IPS-20b (cell line): ENCODE measurements around the gene NAPSA.
"Not testable (repeated sequence)": the region's sequence is repeated elsewhere in the genome, so short reads cannot be mapped to it uniquely, and the experiment has no call there.

Source experiments
- H3K27ac ChIP-seq: one replicate; pipeline ENCODE4 v1.5.1; 2013; ENCODE audit warnings: low read length
- H3K27me3 ChIP-seq: 2 replicates; pipeline ENCODE4 v1.6.1; 2013; ENCODE audit warnings: mild to moderate bottlenecking, low read length, inconsistent platforms; ENCODE audit not compliant: insufficient read depth
- H3K36me3 ChIP-seq: 2 replicates; pipeline ENCODE4 v1.6.1; 2013; ENCODE audit warnings: low read depth, mild to moderate bottlenecking, inconsistent platforms, low read length, moderate library complexity; ENCODE audit not compliant: insufficient read depth
- H3K4me1 ChIP-seq: 2 replicates; pipeline ENCODE4 v1.6.1; 2013; ENCODE audit warnings: mild to moderate bottlenecking, control low read depth, inconsistent platforms, low read length, moderate library complexity; ENCODE audit not compliant: insufficient read depth
- H3K4me3 ChIP-seq: 2 replicates; pipeline ENCODE4 v1.5.1; 2013; ENCODE audit warnings: mild to moderate bottlenecking, low read length, inconsistent platforms
- H3K9ac ChIP-seq: 2 replicates; pipeline ENCODE4 v1.6.1; 2013; ENCODE audit warnings: low read depth, mild to moderate bottlenecking, inconsistent platforms, low read length, moderate library complexity
- H3K9me3 ChIP-seq: 2 replicates; pipeline ENCODE4 v1.6.1; 2013; ENCODE audit warnings: mild to moderate bottlenecking, low read depth, low read length, inconsistent platforms; ENCODE audit not compliant: insufficient read depth

NAPSA gene

DNA sequence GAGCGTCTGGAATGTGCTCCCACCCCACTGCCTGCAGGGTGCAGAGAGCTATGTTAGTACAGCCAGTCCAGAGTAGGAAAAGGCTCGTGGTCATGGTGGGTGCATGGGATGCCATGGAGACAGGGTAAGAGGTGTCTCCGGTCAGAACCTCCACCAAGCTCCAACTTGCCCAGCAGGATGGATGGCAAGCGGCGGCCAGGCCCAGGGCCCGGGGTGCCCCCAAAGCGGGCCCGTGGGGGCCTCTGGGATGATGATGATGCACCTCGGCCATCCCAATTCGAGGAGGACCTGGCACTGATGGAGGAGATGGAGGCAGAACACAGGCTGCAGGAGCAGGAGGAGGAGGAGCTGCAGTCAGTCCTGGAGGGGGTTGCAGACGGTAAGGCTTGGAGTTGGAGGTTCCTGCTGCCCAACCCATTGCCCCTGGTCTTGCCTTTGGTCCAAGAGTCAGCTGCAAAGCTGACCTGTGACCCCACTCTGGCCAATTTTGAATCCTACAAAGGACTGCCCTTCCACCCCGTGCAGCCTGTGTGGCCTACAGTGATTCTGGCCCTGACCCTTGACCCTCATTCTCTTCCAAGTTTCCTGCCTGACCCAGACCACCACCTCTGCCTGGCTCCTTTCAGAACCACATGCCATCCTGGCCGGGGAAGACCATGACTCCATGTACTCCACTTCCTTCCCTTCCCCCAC, 33.4 kb upstream of the NAPSA start:
- no peaks in the 10 kb centered on the region for H3K27me3 ChIP-seq
- H3K36me3 ChIP-seq: peaks cover 36% of the 10 kb centered on the region
- H3K9ac ChIP-seq: no peak overlapping the region
- no peaks in the 10 kb centered on the region for H3K9me3 ChIP-seq
- H3K4me1 ChIP-seq: no peaks in the 10 kb centered on the region
- no peak overlapping the region for H3K4me3 ChIP-seq
- no peak overlapping the region for H3K27ac ChIP-seq

DNA sequence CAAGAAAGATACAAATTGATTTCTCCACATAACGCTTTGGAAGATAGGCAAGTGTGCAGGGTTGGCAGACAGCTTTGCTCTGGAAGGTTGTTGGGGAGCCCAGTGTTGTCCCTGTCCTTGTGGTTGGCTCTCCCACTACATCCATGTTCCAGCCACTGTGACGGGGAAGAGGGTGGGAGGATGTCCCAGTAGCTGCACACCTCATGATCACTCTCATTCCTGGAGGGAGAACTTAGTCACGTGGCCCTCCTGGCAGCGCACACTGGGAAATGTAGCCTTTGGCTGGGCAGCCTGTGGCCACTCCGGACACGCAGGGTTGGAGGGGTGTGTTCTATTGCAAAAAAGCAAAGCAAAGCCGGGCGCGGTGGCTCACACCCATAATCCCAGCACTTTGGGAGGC, 28.6 kb upstream of the NAPSA start:
- no peak overlapping the region for H3K9ac ChIP-seq
- H3K27me3 ChIP-seq: no peaks in the 10 kb centered on the region
- H3K4me1 ChIP-seq: no peaks in the 10 kb centered on the region
- peaks cover 7% of the 10 kb centered on the region for H3K9me3 ChIP-seq
- no peak overlapping the region for H3K27ac ChIP-seq
- peaks cover 31% of the 10 kb centered on the region for H3K36me3 ChIP-seq
- H3K4me3 ChIP-seq: no peak overlapping the region

- no peak overlapping the region for H3K27ac ChIP-seq
- H3K4me1 ChIP-seq: no peaks in the 10 kb centered on the region
- H3K9me3 ChIP-seq: peaks cover 7% of the 10 kb centered on the region
- H3K9ac ChIP-seq: no peak overlapping the region
- H3K27me3 ChIP-seq: no peaks in the 10 kb centered on the region
- peaks cover 32% of the 10 kb centered on the region for H3K36me3 ChIP-seq
- no peak overlapping the region for H3K4me3 ChIP-seq
Observed at GRCh38 chr19:50393589-50393988, 28.1 kb upstream of the NAPSA start.

- Histone ChIP-seq H3K27ac (no peak overlapping the region), H3K36me3 (peaks cover 41% of the 10 kb centered on the region), H3K9ac (no peak overlapping the region), H3K4me1 (no peaks in the 10 kb centered on the region), H3K27me3 (no peaks in the 10 kb centered on the region), H3K9me3 (peaks cover 7% of the 10 kb centered on the region), H3K4me3 (no peak overlapping the region)
Observed at GRCh38 chr19:50392759-50393158, 27.3 kb upstream of the NAPSA start.

DNA sequence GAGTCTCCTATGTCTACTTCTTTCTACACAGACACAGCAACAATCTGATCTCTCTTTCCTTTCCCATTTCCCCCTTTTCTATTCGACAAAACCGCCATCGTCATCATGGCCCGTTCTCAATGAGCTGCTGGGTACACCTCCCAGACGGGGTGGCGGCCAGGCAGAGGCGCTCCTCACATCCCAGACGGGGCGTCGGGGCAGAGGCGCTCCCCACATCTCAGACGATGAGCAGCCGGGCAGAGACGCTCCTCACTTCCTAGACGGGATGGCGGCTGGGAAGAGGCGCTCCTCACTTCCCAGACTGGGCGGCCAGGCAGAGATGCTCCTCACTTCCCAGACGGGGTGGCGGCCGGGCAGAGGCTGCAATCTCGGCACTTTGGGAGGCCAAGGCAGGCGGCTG, 25.5 kb upstream of the NAPSA start:
- not testable (repeated sequence) for H3K4me1 ChIP-seq, H3K9ac ChIP-seq, H3K4me3 ChIP-seq, H3K27me3 ChIP-seq, H3K9me3 ChIP-seq, H3K27ac ChIP-seq
- peaks cover 57% of the 10 kb centered on the region for H3K36me3 ChIP-seq

- H3K4me3 ChIP-seq, H3K9ac ChIP-seq, H3K27me3 ChIP-seq, H3K9me3 ChIP-seq, H3K4me1 ChIP-seq, H3K27ac ChIP-seq: not testable (repeated sequence)
- peaks cover 60% of the 10 kb centered on the region for H3K36me3 ChIP-seq
Observed at GRCh38 chr19:50390295-50390694, 24.9 kb upstream of the NAPSA start.

- peaks cover 48% of the 10 kb centered on the region for H3K36me3 ChIP-seq
- no peak overlapping the region for H3K4me3 ChIP-seq
- H3K27ac ChIP-seq: no peak overlapping the region
- peaks cover 7% of the 10 kb centered on the region for H3K9me3 ChIP-seq
- H3K4me1 ChIP-seq: no peaks in the 10 kb centered on the region; the same call in 1 of the 2 replicates
- H3K9ac ChIP-seq: no peak overlapping the region
- H3K27me3 ChIP-seq: no peaks in the 10 kb centered on the region; the same call in 1 of the 2 replicates
Observed at GRCh38 chr19:50387868-50388245, 22.4 kb upstream of the NAPSA start.

- Histone ChIP-seq H3K36me3 (peaks cover 43% of the 10 kb centered on the region), H3K9me3 (peaks cover 6% of the 10 kb centered on the region), H3K4me3 (no peak overlapping the region), H3K4me1 (no peaks in the 10 kb centered on the region; the same call in 1 of the 2 replicates), H3K9ac (no peak overlapping the region), H3K27ac (no peak overlapping the region), H3K27me3 (no peaks in the 10 kb centered on the region; the same call in 1 of the 2 replicates)
Observed at GRCh38 chr19:50387176-50387867, 21.9 kb upstream of the NAPSA start.

- Histone ChIP-seq H3K4me3 (peak overlapping the region; percentile 98), H3K36me3 (peaks cover 53% of the 10 kb centered on the region), H3K9ac (peak overlapping the region; percentile 94), H3K27me3 (no peaks in the 10 kb centered on the region; the same call in 1 of the 2 replicates), H3K4me1 (no peaks in the 10 kb centered on the region; the same call in 1 of the 2 replicates), H3K27ac (peak overlapping the region; percentile 32), H3K9me3 (no peaks in the 10 kb centered on the region)
Observed at GRCh38 chr19:50384685-50385535, 19.5 kb upstream of the NAPSA start.

- H3K36me3 ChIP-seq: peaks cover 58% of the 10 kb centered on the region
- H3K27me3 ChIP-seq: no peaks in the 10 kb centered on the region; the same call in 1 of the 2 replicates
- no peaks in the 10 kb centered on the region; the same call in 1 of the 2 replicates for H3K4me1 ChIP-seq
- peak within 1 kb of the TSS; percentile 94 for H3K9ac ChIP-seq
- H3K9me3 ChIP-seq: no peaks in the 10 kb centered on the region
- peak within 1 kb of the TSS; percentile 32 for H3K27ac ChIP-seq
- H3K4me3 ChIP-seq: peak within 1 kb of the TSS; percentile 98
Observed at GRCh38 chr19:50383852-50384684, 18.6 kb upstream of the NAPSA start, which contains the start of gene POLD1. TSS of gene POLD1 (plus strand) at chr19:50384347. CDS start at chr19:50398852, 14,505 bp downstream.
